AG04449 (cell line): ENCODE data around the gene VCAN.

Source experiments
- CTCF ChIA-PET: fragments of 350-600 bp; formaldehyde crosslinking; extraction: SDS; loops from one replicate; lab custom pipeline; 2021; ENCODE audit warnings: antibody characterized with exemption; lab: Yijun Ruan, JAX
- POLR2A ChIA-PET: fragments of 400-600, 350-600 bp; formaldehyde crosslinking; extraction: SDS; loops from one replicate; lab custom pipeline; 2020; ENCODE audit warnings: antibody characterized with exemption, inconsistent platforms; lab: Yijun Ruan, JAX
- DNase-seq: peaks from one replicate; pipeline ENCODE4 v3.0.0-alpha.2; 2010; ENCODE audit warnings: low read depth, low spot score
- H3K4me3 ChIP-seq: 2 replicates; pipeline ENCODE4 v1.5.1; 2011; ENCODE audit warnings: low read depth, mild to moderate bottlenecking, control low read depth, low read length
- TF ChIP-seq, protein P1 (sequence below): IDR thresholded peaks from one replicate; pipeline ENCODE4 v1.5.1; 2011; ENCODE audit warnings: mild to moderate bottlenecking, moderate library complexity, low read length, control low read depth, inconsistent platforms; ENCODE audit not compliant: insufficient read depth; ENCODE audit errors: missing control alignments

Gene VCAN

DNA sequence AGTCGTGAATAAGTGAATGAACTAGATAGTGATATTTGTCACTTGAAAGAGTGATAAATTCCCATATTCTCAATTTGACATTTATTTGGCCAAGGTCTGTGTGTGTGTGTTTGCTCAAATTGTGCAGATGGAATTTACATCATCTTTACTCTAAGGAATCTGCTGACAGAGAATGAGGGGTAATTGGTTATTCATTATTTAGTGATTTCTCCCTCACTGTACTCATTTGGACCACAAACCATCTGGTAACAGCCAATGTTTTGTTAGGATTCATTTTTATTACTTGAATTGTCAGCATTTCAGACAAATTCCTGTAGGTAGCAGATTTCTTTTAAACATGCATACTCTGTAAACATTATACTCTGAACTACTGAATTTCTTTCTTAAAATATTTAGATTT, 15.6 kb downstream of the VCAN start:
- POLR2A ChIA-PET, result no interaction called here
- no peak for DNase-seq
- H3K4me3 ChIP-seq, result no peak overlapping the region
- CTCF ChIA-PET, result no interaction called here
- TF ChIP-seq, protein P1, sequence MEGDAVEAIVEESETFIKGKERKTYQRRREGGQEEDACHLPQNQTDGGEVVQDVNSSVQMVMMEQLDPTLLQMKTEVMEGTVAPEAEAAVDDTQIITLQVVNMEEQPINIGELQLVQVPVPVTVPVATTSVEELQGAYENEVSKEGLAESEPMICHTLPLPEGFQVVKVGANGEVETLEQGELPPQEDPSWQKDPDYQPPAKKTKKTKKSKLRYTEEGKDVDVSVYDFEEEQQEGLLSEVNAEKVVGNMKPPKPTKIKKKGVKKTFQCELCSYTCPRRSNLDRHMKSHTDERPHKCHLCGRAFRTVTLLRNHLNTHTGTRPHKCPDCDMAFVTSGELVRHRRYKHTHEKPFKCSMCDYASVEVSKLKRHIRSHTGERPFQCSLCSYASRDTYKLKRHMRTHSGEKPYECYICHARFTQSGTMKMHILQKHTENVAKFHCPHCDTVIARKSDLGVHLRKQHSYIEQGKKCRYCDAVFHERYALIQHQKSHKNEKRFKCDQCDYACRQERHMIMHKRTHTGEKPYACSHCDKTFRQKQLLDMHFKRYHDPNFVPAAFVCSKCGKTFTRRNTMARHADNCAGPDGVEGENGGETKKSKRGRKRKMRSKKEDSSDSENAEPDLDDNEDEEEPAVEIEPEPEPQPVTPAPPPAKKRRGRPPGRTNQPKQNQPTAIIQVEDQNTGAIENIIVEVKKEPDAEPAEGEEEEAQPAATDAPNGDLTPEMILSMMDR, result no peak

DNA sequence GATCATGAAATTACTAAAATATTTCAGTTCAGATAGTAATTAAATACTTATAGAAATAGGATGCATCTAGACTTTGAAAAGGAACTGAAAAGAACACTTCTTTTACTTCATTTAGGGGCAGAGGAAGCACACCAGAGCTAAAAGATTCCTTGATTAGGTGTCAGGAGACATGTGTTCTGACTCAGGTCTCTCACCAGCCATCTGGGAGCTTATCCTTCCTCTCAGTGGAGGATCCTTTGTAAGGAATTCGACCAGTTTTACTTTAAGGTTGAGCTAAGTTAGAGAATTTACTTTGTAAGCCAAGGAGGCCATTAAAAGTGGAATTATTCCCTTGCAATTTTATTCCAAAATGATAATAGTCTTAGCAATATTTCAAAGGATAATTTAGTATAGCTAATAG, 16.7 kb downstream of the VCAN start:
- TF ChIP-seq, protein P1, result no peak
- ChIA-PET CTCF (interaction anchor here (0.6 kb wide), 1 partner anchor 150 kb away, joined by 3 read pairs; no protein-coding TSS in a partner anchor), POLR2A (no interaction called here)
- no peak overlapping the region for H3K4me3 ChIP-seq
- no peak for DNase-seq

DNA sequence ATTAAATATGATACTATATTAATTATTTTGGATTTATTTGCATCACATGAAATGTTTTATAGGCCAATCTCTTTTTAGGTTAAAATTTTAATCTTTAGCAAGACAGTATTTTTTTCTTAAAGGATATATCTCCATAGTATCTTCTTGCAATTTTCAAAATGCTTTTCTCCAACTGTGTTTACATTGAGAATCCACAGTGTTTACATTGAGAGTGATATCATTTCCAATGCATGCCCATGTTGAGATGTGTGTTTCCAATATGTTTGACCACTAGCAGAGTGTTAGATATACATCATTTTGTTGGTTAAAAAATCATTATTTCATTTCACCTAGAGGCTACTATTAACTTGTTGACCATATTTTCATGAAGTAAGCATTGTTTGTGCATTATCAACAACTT, 17.3 kb downstream of the VCAN start:
- TF ChIP-seq, protein P1, result no peak
- no peak overlapping the region for H3K4me3 ChIP-seq
- DNase-seq, result no peak
- POLR2A ChIA-PET, result no interaction called here
- CTCF ChIA-PET, result interaction anchor here (0.6 kb wide), 1 partner anchor 151 kb away, joined by 3 read pairs; no protein-coding TSS in a partner anchor

DNA sequence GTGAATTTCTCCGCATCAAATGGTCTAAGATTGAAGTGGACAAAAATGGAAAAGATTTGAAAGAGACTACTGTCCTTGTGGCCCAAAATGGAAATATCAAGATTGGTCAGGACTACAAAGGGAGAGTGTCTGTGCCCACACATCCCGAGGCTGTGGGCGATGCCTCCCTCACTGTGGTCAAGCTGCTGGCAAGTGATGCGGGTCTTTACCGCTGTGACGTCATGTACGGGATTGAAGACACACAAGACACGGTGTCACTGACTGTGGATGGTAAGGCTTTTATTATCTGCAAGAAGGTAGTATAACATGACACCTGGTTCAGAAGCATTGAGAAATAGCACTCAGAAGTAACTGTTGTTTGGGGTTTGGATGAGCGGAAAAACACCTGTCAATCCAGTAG, 18.7 kb downstream of the VCAN start:
- TF ChIP-seq, protein P1, result no peak
- ChIA-PET POLR2A (no interaction called here), CTCF (no interaction called here)
- no peak overlapping the region for H3K4me3 ChIP-seq
- DNase-seq, result no peak

DNA sequence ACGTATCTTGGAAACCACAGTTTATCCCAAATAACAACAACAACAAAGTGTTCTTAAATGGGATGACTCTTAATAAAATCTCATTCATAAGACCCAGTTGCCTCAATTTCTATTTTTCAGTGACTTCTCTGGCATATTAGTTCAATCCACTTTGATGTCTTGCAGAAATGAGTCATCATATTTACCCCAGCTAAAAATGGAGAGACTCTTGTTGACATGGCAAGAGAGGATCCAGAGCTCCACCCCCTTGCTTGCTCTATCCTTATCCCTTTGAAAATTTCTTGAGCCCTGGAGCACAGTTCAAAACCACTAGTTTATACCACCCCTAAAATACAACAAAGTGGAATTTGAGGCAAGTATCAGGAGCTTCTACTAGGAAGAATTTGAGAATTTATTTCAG, 20.8 kb downstream of the VCAN start:
- TF ChIP-seq, protein P1, result no peak
- ChIA-PET POLR2A (no interaction called here), CTCF (no interaction called here)
- no peak overlapping the region for H3K4me3 ChIP-seq
- DNase-seq, result no peak

DNA sequence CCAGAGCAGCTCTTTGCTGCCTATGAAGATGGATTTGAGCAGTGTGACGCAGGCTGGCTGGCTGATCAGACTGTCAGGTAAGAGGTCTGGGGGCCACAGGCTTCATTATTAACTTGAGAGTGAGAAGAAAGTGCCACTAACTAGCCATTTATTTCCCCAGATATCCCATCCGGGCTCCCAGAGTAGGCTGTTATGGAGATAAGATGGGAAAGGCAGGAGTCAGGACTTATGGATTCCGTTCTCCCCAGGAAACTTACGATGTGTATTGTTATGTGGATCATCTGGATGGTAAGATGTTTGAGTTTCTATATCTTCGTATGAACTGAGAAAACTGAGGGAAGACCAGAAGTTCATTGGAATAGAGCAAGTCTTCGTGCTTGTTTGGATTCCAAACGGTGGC, 22.1 kb downstream of the VCAN start:
- CTCF ChIA-PET, result no interaction called here
- no peak for DNase-seq
- POLR2A ChIA-PET, result no interaction called here
- H3K4me3 ChIP-seq, result no peak overlapping the region
- TF ChIP-seq, protein P1, result no peak
